Measurements from ENCODE around the gene TREM1.
"Not testable (repeated sequence)": the region's sequence is repeated elsewhere in the genome, so short reads cannot be mapped to it uniquely, and the experiment has no call there.

Gene TREM1

GRCh38 chr6:41246529-41246928 lies 40.0 kb downstream of the TREM1 start:
- not testable (repeated sequence) for H2AFZ ChIP-seq (ENCODE audit: low read depth, low read length); H3K4me1 ChIP-seq (ENCODE audit: insufficient read depth, low read length); H3K4me3 ChIP-seq (ENCODE audit: low read length); H3K27me3 ChIP-seq (ENCODE audit: insufficient read depth, low read length); H3K36me3 ChIP-seq (ENCODE audit: insufficient read depth, low read length); H3K9me3 ChIP-seq (ENCODE audit: low read length)

GRCh38 chr6:41239467-41240159 lies 46.9 kb downstream of the TREM1 start:
- Histone ChIP-seq H3K4me3 (ENCODE audit: low read length) (no peak overlapping the region), H2AFZ (ENCODE audit: low read depth, low read length) (no peak overlapping the region), H3K36me3 (ENCODE audit: insufficient read depth, low read length) (no peaks in the 10 kb centered on the region), H3K9me3 (ENCODE audit: low read length) (no peaks in the 10 kb centered on the region), H3K4me1 (ENCODE audit: insufficient read depth, low read length) (no peaks in the 10 kb centered on the region), H3K27me3 (ENCODE audit: insufficient read depth, low read length) (peaks cover 40% of the 10 kb centered on the region)

- Histone ChIP-seq H3K4me1 (ENCODE audit: insufficient read depth, low read length) (no peaks in the 10 kb centered on the region), H3K4me3 (ENCODE audit: low read length) (no peak overlapping the region), H3K27me3 (ENCODE audit: insufficient read depth, low read length) (peaks cover 43% of the 10 kb centered on the region), H3K36me3 (ENCODE audit: insufficient read depth, low read length) (no peaks in the 10 kb centered on the region), H2AFZ (ENCODE audit: low read depth, low read length) (no peak overlapping the region), H3K9me3 (ENCODE audit: low read length) (no peaks in the 10 kb centered on the region)
These were observed 49.4 kb downstream of the TREM1 start for GRCh38 chr6:41237128-41237527.

- Histone ChIP-seq H3K36me3 (ENCODE audit: insufficient read depth, low read length) (no peaks in the 10 kb centered on the region), H3K9me3 (ENCODE audit: low read length) (no peaks in the 10 kb centered on the region), H3K27me3 (ENCODE audit: insufficient read depth, low read length) (peaks cover 41% of the 10 kb centered on the region), H2AFZ (ENCODE audit: low read depth, low read length) (no peak overlapping the region), H3K4me1 (ENCODE audit: insufficient read depth, low read length) (no peaks in the 10 kb centered on the region), H3K4me3 (ENCODE audit: low read length) (no peak overlapping the region)
These were observed 50.2 kb downstream of the TREM1 start for GRCh38 chr6:41236276-41236675.

GRCh38 chr6:41232667-41233066 lies 53.8 kb downstream of the TREM1 start:
- no peaks in the 10 kb centered on the region for H3K9me3 ChIP-seq (ENCODE audit: low read length)
- no peak overlapping the region for H2AFZ ChIP-seq (ENCODE audit: low read depth, low read length)
- no peaks in the 10 kb centered on the region for H3K36me3 ChIP-seq (ENCODE audit: insufficient read depth, low read length)
- H3K4me1 ChIP-seq (ENCODE audit: insufficient read depth, low read length): no peaks in the 10 kb centered on the region
- peaks cover 20% of the 10 kb centered on the region for H3K27me3 ChIP-seq (ENCODE audit: insufficient read depth, low read length)
- no peak overlapping the region for H3K4me3 ChIP-seq (ENCODE audit: low read length)

- no peak overlapping the region for H3K4me3 ChIP-seq (ENCODE audit: low read length)
- H3K27me3 ChIP-seq (ENCODE audit: insufficient read depth, low read length): peaks cover 13% of the 10 kb centered on the region
- no peaks in the 10 kb centered on the region for H3K4me1 ChIP-seq (ENCODE audit: insufficient read depth, low read length)
- no peaks in the 10 kb centered on the region for H3K36me3 ChIP-seq (ENCODE audit: insufficient read depth, low read length)
- H3K9me3 ChIP-seq (ENCODE audit: low read length): no peaks in the 10 kb centered on the region
- H2AFZ ChIP-seq (ENCODE audit: low read depth, low read length): no peak overlapping the region
These were observed 55.2 kb downstream of the TREM1 start for GRCh38 chr6:41231246-41231645.

GRCh38 chr6:41229721-41230120 lies 56.8 kb downstream of the TREM1 start:
- Histone ChIP-seq H3K4me3 (ENCODE audit: low read length) (no peak overlapping the region), H2AFZ (ENCODE audit: low read depth, low read length) (no peak overlapping the region), H3K4me1 (ENCODE audit: insufficient read depth, low read length) (no peaks in the 10 kb centered on the region), H3K27me3 (ENCODE audit: insufficient read depth, low read length) (peaks cover 7% of the 10 kb centered on the region), H3K9me3 (ENCODE audit: low read length) (no peaks in the 10 kb centered on the region), H3K36me3 (ENCODE audit: insufficient read depth, low read length) (no peaks in the 10 kb centered on the region)

GRCh38 chr6:41228616-41229015 lies 57.9 kb downstream of the TREM1 start:
- Histone ChIP-seq H2AFZ (ENCODE audit: low read depth, low read length) (no peak overlapping the region), H3K9me3 (ENCODE audit: low read length) (no peaks in the 10 kb centered on the region), H3K4me3 (ENCODE audit: low read length) (no peak overlapping the region), H3K4me1 (ENCODE audit: insufficient read depth, low read length) (no peaks in the 10 kb centered on the region), H3K27me3 (ENCODE audit: insufficient read depth, low read length) (peaks cover 7% of the 10 kb centered on the region), H3K36me3 (ENCODE audit: insufficient read depth, low read length) (no peaks in the 10 kb centered on the region)

- H3K4me3 ChIP-seq (ENCODE audit: low read length): no peak within 1 kb of the TSS
- no peaks in the 10 kb centered on the region for H3K4me1 ChIP-seq (ENCODE audit: insufficient read depth, low read length)
- H3K27me3 ChIP-seq (ENCODE audit: insufficient read depth, low read length): peaks cover 7% of the 10 kb centered on the region
- no peaks in the 10 kb centered on the region for H3K9me3 ChIP-seq (ENCODE audit: low read length)
- no peak within 1 kb of the TSS for H2AFZ ChIP-seq (ENCODE audit: low read depth, low read length)
- H3K36me3 ChIP-seq (ENCODE audit: insufficient read depth, low read length): no peaks in the 10 kb centered on the region
These were observed 58.4 kb downstream of the TREM1 start, which contains the start of gene TREML4 for GRCh38 chr6:41228096-41228495. TSS of gene TREML4 (plus strand) at chr6:41228349. CDS start at chr6:41228428, 79 bp downstream.

GRCh38 chr6:41226752-41227151 lies 59.7 kb downstream of the TREM1 start:
- peaks cover 4% of the 10 kb centered on the region for H3K27me3 ChIP-seq (ENCODE audit: insufficient read depth, low read length)

GRCh38 chr6:41224800-41225199 lies 61.7 kb downstream of the TREM1 start:
- H3K27me3 ChIP-seq (ENCODE audit: insufficient read depth, low read length): peaks cover 2% of the 10 kb centered on the region
- no peaks in the 10 kb centered on the region for H3K4me1 ChIP-seq (ENCODE audit: insufficient read depth, low read length)
- no peak overlapping the region for H2AFZ ChIP-seq (ENCODE audit: low read depth, low read length)
- H3K4me3 ChIP-seq (ENCODE audit: low read length): no peak overlapping the region
- H3K9me3 ChIP-seq (ENCODE audit: low read length): no peaks in the 10 kb centered on the region
- H3K36me3 ChIP-seq (ENCODE audit: insufficient read depth, low read length): no peaks in the 10 kb centered on the region

More at GRCh38 chr6:41226752-41227151, 59.7 kb downstream of the TREM1 start:
- no peak overlapping the region for H3K4me3 ChIP-seq (ENCODE audit: low read length)
- no peaks in the 10 kb centered on the region for H3K9me3 ChIP-seq (ENCODE audit: low read length)
- H2AFZ ChIP-seq (ENCODE audit: low read depth, low read length): no peak overlapping the region
- no peaks in the 10 kb centered on the region for H3K36me3 ChIP-seq (ENCODE audit: insufficient read depth, low read length)
- H3K4me1 ChIP-seq (ENCODE audit: insufficient read depth, low read length): no peaks in the 10 kb centered on the region

Data from neuron (in vitro differentiated cells).